GM12878 (cell line): ENCODE results near the gene CNR2. TPM values are rescaled to one million over a fixed set of nuclear protein-coding genes. Genes with fewer than 3 reads are reported as not detected.

Experiments used
- ATAC-seq: fragments of 200-7000 bp; cut with Tn5 transposase; 3 replicates; pipeline ENCODE4 v1.9.1; 2020; ENCODE audit warnings: mild to moderate bottlenecking, moderate library complexity
- BruUV-seq: library from RNA; stranded (reverse); fragments of 400-500 nt; replicated peaks from 2 replicates; lab custom pipeline; 2021; lab: Mats Ljungman, UMichigan
- CTCF ChIA-PET: fragments of 300-600 bp; sonication (Branson Sonifier 250); formaldehyde crosslinking; extraction: SDS; loops from one replicate; lab custom pipeline; 2021; ENCODE audit warnings: inconsistent platforms; lab: Yijun Ruan, JAX
- POLR2A ChIA-PET: fragments of 350-600 bp; formaldehyde crosslinking; extraction: SDS; loops from one replicate; lab custom pipeline; 2021; ENCODE audit warnings: inconsistent platforms; lab: Charles Lee
- RAD21 ChIA-PET: fragments of 300-600 bp; sonication (Branson Sonifier 250); formaldehyde crosslinking; loops from one replicate; lab custom pipeline; 2023; ENCODE audit warnings: antibody characterized with exemption; ENCODE audit not compliant: unreplicated experiment; lab: Charles Lee
- SMC1A ChIA-PET: fragments of 300-600 bp; sonication (Branson Sonifier 250); formaldehyde crosslinking; loops from one replicate; lab custom pipeline; 2023; ENCODE audit not compliant: unreplicated experiment, uncharacterized antibody; lab: Charles Lee
- DNase-seq: peaks from one replicate; pipeline ENCODE4 v3.0.0-alpha.2; 2011; ENCODE audit warnings: low read depth, low spot score
- FAIRE-seq: peaks from 3 replicates; lab custom pipeline; 2011; peaks lifted over from hg19 to GRCh38; lab: Jason Lieb, UNC
- H2AFZ ChIP-seq: 2 replicates; pipeline ENCODE4 v1.6.0; 2011; ENCODE audit warnings: low read depth, low read length, control low read depth; ENCODE audit not compliant: control insufficient read depth
- H3K27ac ChIP-seq: 2 replicates; pipeline ENCODE4 v1.5.1; 2011; ENCODE audit warnings: control low read depth; ENCODE audit not compliant: control insufficient read depth, insufficient read depth
- H3K27me3 ChIP-seq, 2 experiments: replicated peaks in 1 of 2; 2 replicates each; pipeline versions ENCODE4 v1.6.0 to v1.6.1; 2011; ENCODE audit warnings: low read length in 1 of 2; ENCODE audit not compliant: control insufficient read depth in 2 of 2, insufficient read depth in 2 of 2
- H3K36me3 ChIP-seq, 2 experiments: 2 replicates each; pipeline ENCODE4 v1.5.1; 2011; ENCODE audit warnings: low read length in 1 of 2; ENCODE audit not compliant: control insufficient read depth in 2 of 2, insufficient read depth in 2 of 2
- H3K4me1 ChIP-seq: 2 replicates; pipeline ENCODE4 v1.6.1; 2011; ENCODE audit warnings: mild to moderate bottlenecking, low read length, moderate library complexity, mixed read lengths; ENCODE audit not compliant: control insufficient read depth, insufficient read depth
- H3K4me2 ChIP-seq: 2 replicates; pipeline ENCODE4 v1.6.0; 2011; ENCODE audit warnings: control low read depth; ENCODE audit not compliant: control insufficient read depth, insufficient read depth
- H3K4me3 ChIP-seq: fragments of 200-600 bp; sonication (generic); 2 replicates; pipeline ENCODE4 v1.5.1; 2016
- H3K79me2 ChIP-seq: 2 replicates; pipeline ENCODE4 v1.6.0; 2011; ENCODE audit warnings: low read length; ENCODE audit not compliant: control insufficient read depth, insufficient read depth
- H3K9ac ChIP-seq: 2 replicates; pipeline ENCODE4 v1.8.0; 2011; ENCODE audit warnings: low read length, control low read depth, mixed read lengths; ENCODE audit not compliant: control insufficient read depth, insufficient read depth
- H3K9me3 ChIP-seq: replicated peaks from 3 replicates; pipeline ENCODE4 v1.5.1; 2011; ENCODE audit warnings: mild to moderate bottlenecking, low read length; ENCODE audit not compliant: control insufficient read depth, insufficient read depth
- H4K20me1 ChIP-seq: 2 replicates; pipeline ENCODE4 v1.6.0; 2011; ENCODE audit not compliant: control insufficient read depth, insufficient read depth
- BACH1 ChIP-seq: fragments of 450-650 bp; IDR thresholded peaks from 2 replicates; pipeline ENCODE4 v1.6.1; 2017; ENCODE audit warnings: mild to moderate bottlenecking, borderline replicate concordance
- CREM ChIP-seq: IDR thresholded peaks from 2 replicates; pipeline ENCODE4 v1.6.1; 2014; ENCODE audit warnings: antibody characterized with exemption, low read depth
- EED ChIP-seq: sonication (generic); IDR thresholded peaks from 2 replicates; pipeline ENCODE4 v1.6.1; 2016; ENCODE audit warnings: antibody characterized with exemption, low read depth
- KLF5 ChIP-seq: fragments of 450-650 bp; IDR thresholded peaks from 2 replicates; pipeline ENCODE4 v1.6.1; 2014; ENCODE audit warnings: mild to moderate bottlenecking; ENCODE audit not compliant: partially characterized antibody
- MYC ChIP-seq: IDR thresholded peaks from 2 replicates; pipeline ENCODE4 v1.6.1; 2011; ENCODE audit warnings: mild to moderate bottlenecking, low read length, moderate library complexity, inconsistent platforms; ENCODE audit not compliant: insufficient read depth, insufficient replicate concordance, insufficient read length, severe bottlenecking
- RELA ChIP-seq: fragments of 450-650 bp; IDR thresholded peaks from 2 replicates; pipeline ENCODE4 v1.8.0; 2014; ENCODE audit warnings: borderline replicate concordance; ENCODE audit not compliant: partially characterized antibody
- SP1 ChIP-seq: IDR thresholded peaks from one replicate; pipeline ENCODE4 v1.6.1; 2011; ENCODE audit warnings: low read depth, low read length
- SUPT20H ChIP-seq: IDR thresholded peaks from 2 replicates; pipeline ENCODE4 v1.6.1; 2011; ENCODE audit warnings: low read depth, mild to moderate bottlenecking, low read length, moderate library complexity, borderline replicate concordance; ENCODE audit not compliant: control insufficient read depth
- TCF7 ChIP-seq: IDR thresholded peaks from 2 replicates; pipeline ENCODE4 v1.6.1; 2014; ENCODE audit warnings: antibody characterized with exemption, borderline replicate concordance
- WRNIP1 ChIP-seq: IDR thresholded peaks from 2 replicates; pipeline ENCODE4 v1.6.1; 2011; ENCODE audit warnings: low read depth, low read length, improper control_type of control experiment, borderline replicate concordance
- ZNF384 ChIP-seq: IDR thresholded peaks from 2 replicates; pipeline ENCODE4 v1.6.1; 2012; ENCODE audit warnings: low read depth, mild to moderate bottlenecking, low read length, improper control_type of control experiment, borderline replicate concordance
- ZZZ3 ChIP-seq: IDR thresholded peaks from 2 replicates; pipeline ENCODE4 v1.6.1; 2011; ENCODE audit warnings: low read depth; ENCODE audit not compliant: control insufficient read depth, insufficient read length
- WGBS: methylation state at CpG from one replicate; pipeline ENCODE4 v1.1.6; 2016; ENCODE audit warnings: low lambda C conversion rate; ENCODE audit not compliant: insufficient replicate concordance, insufficient coverage; ENCODE audit errors: missing lambda C conversion rate; 5-methylcytosine and 5-hydroxymethylcytosine counted together
- in situ Hi-C: fragments of 300-500 bp; cut with MboI; formaldehyde crosslinking; loops from 9 replicates; pipeline ENCODE4 v1.14.3; 2018; ENCODE audit warnings: mixed read lengths
- intact Hi-C: fragments of 100-400 bp; cut with micrococcal nuclease; formaldehyde crosslinking; loops from one replicate; pipeline ENCODE4 v1.14.2; 2022; ENCODE audit not compliant: unreplicated experiment
- polyA plus RNA-seq, 11 experiments: library from polyadenylated mRNA; depleted of rRNA in 4 of 11; unstranded in 6 of 11; stranded (reverse) in 5 of 11; fragments of >200 nt; fragmentation: Nextera tagmentation in 4 of 11; fragmentation: Illumina TruSeq in 1 of 11; extraction: Ambion mirVana in 4 of 11; extraction: Trizol in 1 of 11; gene quantifications; 1 replicate in 1 of 11; 2 replicates in 10 of 11; pipeline versions ENCODE4 v1.2.1 to v1.2.3, GENCODE V29; 2011 to 2016; ENCODE audit warnings: inconsistent platforms in 2 of 11, missing spikeins in 2 of 11, low read depth in 1 of 11
- total RNA-seq, 4 experiments: library from RNA; depleted of rRNA in 3 of 4; stranded (reverse); fragments of >200 nt in 3 of 4; fragmentation: Illumina TruSeq in 1 of 4; extraction: Trizol in 1 of 4; gene quantifications; 2 replicates each; pipeline versions ENCODE4 v1.2.1 to v1.2.3, GENCODE V29; 2013 to 2021
- TF ChIP-seq, protein P1 (sequence below): fragments of 450-650 bp; IDR thresholded peaks from 2 replicates; pipeline ENCODE4 v1.6.1; 2018; ENCODE audit warnings: borderline replicate concordance, mild to moderate bottlenecking; ENCODE audit not compliant: partially characterized antibody
- TF ChIP-seq, protein P2 (sequence below): fragments of 450-650 bp; IDR thresholded peaks from 2 replicates; pipeline ENCODE4 v1.6.1; 2017; ENCODE audit warnings: antibody characterized with exemption, mild to moderate bottlenecking, moderate library complexity
- TF ChIP-seq, protein P3 (sequence below): IDR thresholded peaks from 2 replicates; pipeline ENCODE4 v1.6.1; 2011; ENCODE audit warnings: borderline replicate concordance, low read depth, mild to moderate bottlenecking, moderate library complexity, low read length; ENCODE audit not compliant: insufficient read depth, poor library complexity, severe bottlenecking

The CNR2 gene
- total and polyA plus RNA-seq, 10 of the 15 experiments (the other 5 are each of a cell fraction or from before 2014, with no cell fraction given) = 0.46 to 19.8 (median 12.2) TPM

DNA sequence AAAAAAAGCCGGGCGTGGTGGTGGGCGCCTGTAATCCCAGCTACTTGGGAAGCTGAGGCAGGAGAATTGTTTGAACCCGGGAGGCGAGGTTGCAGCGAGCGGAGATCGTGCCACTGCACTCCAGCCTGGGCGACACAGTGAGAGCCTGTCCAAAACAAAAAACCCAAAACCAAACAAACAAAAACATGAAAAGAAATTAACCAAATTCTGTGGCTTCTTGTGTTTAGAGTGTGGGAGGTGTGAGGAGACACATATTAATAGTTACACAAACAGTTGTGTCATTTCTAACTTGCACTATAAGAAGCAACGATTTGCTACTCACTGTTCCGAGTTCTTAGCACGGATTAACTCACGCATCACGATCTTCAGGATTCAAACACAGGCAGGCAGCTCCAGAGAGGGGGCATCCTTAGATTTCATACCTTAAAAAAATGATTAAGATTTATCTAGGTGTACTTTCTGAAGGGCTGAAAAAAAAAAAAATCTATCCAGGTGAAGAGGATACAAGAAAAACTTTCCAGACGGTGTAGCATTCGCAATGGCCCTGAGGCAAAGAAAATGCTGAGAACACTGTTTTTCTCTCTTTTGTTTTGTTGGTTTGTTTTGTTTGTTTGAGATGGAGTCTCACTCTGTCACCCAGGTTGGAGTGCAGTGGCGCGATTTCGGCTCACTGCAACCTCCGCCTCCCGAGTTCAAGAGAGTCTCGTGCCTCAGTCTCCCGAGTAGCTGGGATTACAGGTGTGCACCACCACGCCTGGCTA, 87.2 kb downstream of the CNR2 start:
- H3K79me2 ChIP-seq = peaks cover 10% of the 10 kb centered on the region
- no peaks in the 10 kb centered on the region for H3K36me3 ChIP-seq
- peak overlapping the region; percentile 94 for H3K9ac ChIP-seq
- H3K4me1 ChIP-seq = no peaks in the 10 kb centered on the region
- ChIA-PET RAD21 (interaction anchor here (0.7 to 2.4 kb wide), 9 partner anchors 16 to 90 kb away, joined by 3 to 16 read pairs (median 5); partner anchors contain the start of gene CNR2), SMC1A (interaction anchor here (0.7 to 2.0 kb wide), 11 partner anchors 8 to 150 kb away, joined by 3 to 7 read pairs (median 4); partner anchors contain the start of gene CNR2), CTCF (interaction anchor here (0.6 to 8.3 kb wide), 10 partner anchors 9 to 90 kb away, joined by 3 to 74 read pairs (median 3); partner anchors contain the start of gene CNR2), POLR2A (interaction anchor here (0.6 to 3.5 kb wide), 12 partner anchors 12 to 365 kb away, joined by 3 to 22 read pairs (median 5); partner anchors contain the start of genes GALE and PITHD1)
- FAIRE-seq (peak; percentile 68), DNase-seq (peak; percentile 49), ATAC-seq (peak; percentile 85)
- H3K27me3 ChIP-seq = no peaks in the 10 kb centered on the region
- H3K4me2 ChIP-seq = peak overlapping the region; percentile 84
- peak overlapping the region; percentile 82 for H3K27ac ChIP-seq
- BruUV-seq = no TSS peak
- H2AFZ ChIP-seq = peak overlapping the region; percentile 75
- intact Hi-C loops (loop anchor here (1.0 kb wide), 2 partner anchors 39 to 42 kb away; partner anchors contain the start of gene FUCA1), in situ Hi-C loops (no loop called here)
- H4K20me1 ChIP-seq = no peaks in the 10 kb centered on the region
- WGBS = 34% methylated on average over 21 of the region's 24 CpGs
- H3K4me3 ChIP-seq = peak overlapping the region; percentile 83
- no peaks in the 10 kb centered on the region for H3K9me3 ChIP-seq
- TF ChIP-seq BACH1 = peak; percentile 40; the same call in 1 of the 2 replicates
- TF ChIP-seq WRNIP1 = no peak
- TF ChIP-seq TCF7 = peak; percentile 26; the same call in 1 of the 2 replicates
- TF ChIP-seq ZZZ3 = no peak
- TF ChIP-seq, protein P1, sequence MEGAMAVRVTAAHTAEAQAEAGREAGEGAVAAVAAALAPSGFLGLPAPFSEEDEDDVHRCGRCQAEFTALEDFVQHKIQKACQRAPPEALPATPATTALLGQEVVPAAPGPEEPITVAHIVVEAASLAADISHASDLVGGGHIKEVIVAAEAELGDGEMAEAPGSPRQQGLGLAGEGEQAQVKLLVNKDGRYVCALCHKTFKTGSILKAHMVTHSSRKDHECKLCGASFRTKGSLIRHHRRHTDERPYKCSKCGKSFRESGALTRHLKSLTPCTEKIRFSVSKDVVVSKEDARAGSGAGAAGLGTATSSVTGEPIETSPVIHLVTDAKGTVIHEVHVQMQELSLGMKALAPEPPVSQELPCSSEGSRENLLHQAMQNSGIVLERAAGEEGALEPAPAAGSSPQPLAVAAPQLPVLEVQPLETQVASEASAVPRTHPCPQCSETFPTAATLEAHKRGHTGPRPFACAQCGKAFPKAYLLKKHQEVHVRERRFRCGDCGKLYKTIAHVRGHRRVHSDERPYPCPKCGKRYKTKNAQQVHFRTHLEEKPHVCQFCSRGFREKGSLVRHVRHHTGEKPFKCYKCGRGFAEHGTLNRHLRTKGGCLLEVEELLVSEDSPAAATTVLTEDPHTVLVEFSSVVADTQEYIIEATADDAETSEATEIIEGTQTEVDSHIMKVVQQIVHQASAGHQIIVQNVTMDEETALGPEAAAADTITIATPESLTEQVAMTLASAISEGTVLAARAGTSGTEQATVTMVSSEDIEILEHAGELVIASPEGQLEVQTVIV = no peak
- TF ChIP-seq RELA = no peak
- TF ChIP-seq SP1 = no peak
- TF ChIP-seq SUPT20H = no peak
- no peak for TF ChIP-seq ZNF384
- TF ChIP-seq, protein P2, sequence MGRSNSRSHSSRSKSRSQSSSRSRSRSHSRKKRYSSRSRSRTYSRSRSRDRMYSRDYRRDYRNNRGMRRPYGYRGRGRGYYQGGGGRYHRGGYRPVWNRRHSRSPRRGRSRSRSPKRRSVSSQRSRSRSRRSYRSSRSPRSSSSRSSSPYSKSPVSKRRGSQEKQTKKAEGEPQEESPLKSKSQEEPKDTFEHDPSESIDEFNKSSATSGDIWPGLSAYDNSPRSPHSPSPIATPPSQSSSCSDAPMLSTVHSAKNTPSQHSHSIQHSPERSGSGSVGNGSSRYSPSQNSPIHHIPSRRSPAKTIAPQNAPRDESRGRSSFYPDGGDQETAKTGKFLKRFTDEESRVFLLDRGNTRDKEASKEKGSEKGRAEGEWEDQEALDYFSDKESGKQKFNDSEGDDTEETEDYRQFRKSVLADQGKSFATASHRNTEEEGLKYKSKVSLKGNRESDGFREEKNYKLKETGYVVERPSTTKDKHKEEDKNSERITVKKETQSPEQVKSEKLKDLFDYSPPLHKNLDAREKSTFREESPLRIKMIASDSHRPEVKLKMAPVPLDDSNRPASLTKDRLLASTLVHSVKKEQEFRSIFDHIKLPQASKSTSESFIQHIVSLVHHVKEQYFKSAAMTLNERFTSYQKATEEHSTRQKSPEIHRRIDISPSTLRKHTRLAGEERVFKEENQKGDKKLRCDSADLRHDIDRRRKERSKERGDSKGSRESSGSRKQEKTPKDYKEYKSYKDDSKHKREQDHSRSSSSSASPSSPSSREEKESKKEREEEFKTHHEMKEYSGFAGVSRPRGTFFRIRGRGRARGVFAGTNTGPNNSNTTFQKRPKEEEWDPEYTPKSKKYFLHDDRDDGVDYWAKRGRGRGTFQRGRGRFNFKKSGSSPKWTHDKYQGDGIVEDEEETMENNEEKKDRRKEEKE = no peak
- TF ChIP-seq MYC = no peak
- TF ChIP-seq, protein P3, sequence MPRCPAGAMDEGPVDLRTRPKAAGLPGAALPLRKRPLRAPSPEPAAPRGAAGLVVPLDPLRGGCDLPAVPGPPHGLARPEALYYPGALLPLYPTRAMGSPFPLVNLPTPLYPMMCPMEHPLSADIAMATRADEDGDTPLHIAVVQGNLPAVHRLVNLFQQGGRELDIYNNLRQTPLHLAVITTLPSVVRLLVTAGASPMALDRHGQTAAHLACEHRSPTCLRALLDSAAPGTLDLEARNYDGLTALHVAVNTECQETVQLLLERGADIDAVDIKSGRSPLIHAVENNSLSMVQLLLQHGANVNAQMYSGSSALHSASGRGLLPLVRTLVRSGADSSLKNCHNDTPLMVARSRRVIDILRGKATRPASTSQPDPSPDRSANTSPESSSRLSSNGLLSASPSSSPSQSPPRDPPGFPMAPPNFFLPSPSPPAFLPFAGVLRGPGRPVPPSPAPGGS = no peak
- TF ChIP-seq KLF5 = no peak
- no peak for TF ChIP-seq EED
- TF ChIP-seq CREM = no peak
